Upper lobe of right lung (tissue), 1 donor: ENCODE data around the gene GP1BB. TPM values are rescaled to one million over a fixed set of nuclear protein-coding genes. Genes with fewer than 3 reads are reported as not detected.
"Not testable (repeated sequence)": the region's sequence is repeated elsewhere in the genome, so short reads cannot be mapped to it uniquely, and the experiment has no call there.

Experiments used
- ATAC-seq: fragments of 200-7000 bp; cut with Tn5 transposase; one replicate; pipeline ENCODE4 v1.9.1; 2020; ENCODE audit warnings: mild to moderate bottlenecking, moderate library complexity
- DNase-seq: peaks from one replicate; pipeline ENCODE4 v3.0.0-alpha.2; 2020
- H3K27ac ChIP-seq: fragments of 200-600 bp; one replicate; pipeline ENCODE4 v1.8.0; 2022
- H3K27me3 ChIP-seq: fragments of 200-600 bp; one replicate; pipeline ENCODE4 v1.8.0; 2022; ENCODE audit warnings: mild to moderate bottlenecking
- H3K36me3 ChIP-seq: fragments of 200-600 bp; one replicate; pipeline ENCODE4 v1.8.0; 2022
- H3K4me1 ChIP-seq: fragments of 200-600 bp; one replicate; pipeline ENCODE4 v1.8.0; 2022
- H3K4me3 ChIP-seq: fragments of 200-600 bp; one replicate; pipeline ENCODE4 v1.8.0; 2022; ENCODE audit warnings: mild to moderate bottlenecking
- H3K9me3 ChIP-seq: fragments of 200-600 bp; one replicate; pipeline ENCODE4 v1.8.0; 2022
- intact Hi-C: fragments of 100-400 bp; cut with DNase I; formaldehyde crosslinking; loops from one replicate; pipeline ENCODE4 v1.11.0; 2022
- long read RNA-seq: library from polyadenylated mRNA; unstranded; transcript quantifications from one replicate; pipeline ENCODE4 v2.0.0, GENCODE V29; 2021
- total RNA-seq: library from RNA; stranded (reverse); fragmentation: NEBNext Ultra II Directional; extraction: Animal tissue kit (Norgen Biotek cat#: 25700); gene quantifications from one replicate; pipeline ENCODE4 v1.2.1, GENCODE V29; 2021
- TF ChIP-seq, protein P1 (sequence below): fragments of 200-600 bp; IDR thresholded peaks from one replicate; pipeline ENCODE4 v1.8.0; 2022; ENCODE audit warnings: antibody characterized with exemption
- donor health status: DM: no; HTN: yes; CAD: no; lungs with severe emphysema.

GP1BB gene
- 1.3 TPM for total RNA-seq
- long read RNA-seq, transcript GP1BB-201 (2 exons, 1,553 nt): major isoform, 5 of 5 reads
- long read RNA-seq, partial matches to known transcripts: 0 of 5 reads
- long read RNA-seq, other reads (novel, unspliced or antisense): 0 of 5 reads

DNA sequence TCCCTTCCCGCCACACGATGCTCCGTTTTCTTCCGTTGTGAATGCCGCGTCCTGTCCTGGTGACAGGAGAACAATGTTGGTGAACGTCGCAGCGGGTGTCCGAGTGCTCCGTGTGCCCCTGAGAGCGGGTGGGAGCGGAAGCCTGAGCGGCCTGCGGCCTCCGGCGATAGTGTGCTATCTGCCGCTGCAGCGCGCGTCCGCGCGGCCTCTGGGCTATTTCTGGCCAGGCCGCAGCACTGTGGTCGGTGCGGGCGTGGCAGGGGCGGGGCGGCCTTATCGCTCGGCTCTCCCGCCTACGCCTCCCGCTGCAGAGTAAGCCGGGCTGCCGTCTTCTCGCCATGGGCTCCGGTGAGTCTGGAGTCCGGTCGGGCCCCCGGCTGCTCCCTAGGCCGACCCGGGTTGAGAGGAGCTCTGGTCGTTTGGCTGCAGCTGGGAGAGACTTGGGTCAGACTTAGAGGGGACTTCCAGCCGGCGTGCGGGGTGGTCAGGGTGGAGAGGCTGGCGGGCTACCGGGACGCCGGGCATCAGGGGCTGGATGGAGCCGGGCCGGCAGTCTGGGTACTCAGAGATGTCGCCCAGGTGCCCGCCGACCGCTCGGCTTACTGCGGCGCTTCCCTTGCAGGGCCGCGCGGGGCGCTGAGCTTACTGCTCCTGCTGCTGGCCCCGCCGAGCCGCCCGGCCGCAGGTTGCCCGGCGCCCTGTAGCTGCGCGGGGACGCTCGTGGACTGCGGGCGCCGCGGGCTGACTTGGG is at the start of gene GP1BB:
Gene GP1BB, plus strand, starts transcription at position 308 of the 751 bp plus-strand sequence. Its CDS starts 31 bp downstream, at position 339.
- H3K9me3 ChIP-seq: no peaks in the 10 kb centered on the region
- H3K27me3 ChIP-seq: peaks cover 17% of the 10 kb centered on the region
- peak within 1 kb of the TSS; percentile 21 for H3K4me3 ChIP-seq
- peaks cover 18% of the 10 kb centered on the region for H3K4me1 ChIP-seq
- TF ChIP-seq, protein P1, sequence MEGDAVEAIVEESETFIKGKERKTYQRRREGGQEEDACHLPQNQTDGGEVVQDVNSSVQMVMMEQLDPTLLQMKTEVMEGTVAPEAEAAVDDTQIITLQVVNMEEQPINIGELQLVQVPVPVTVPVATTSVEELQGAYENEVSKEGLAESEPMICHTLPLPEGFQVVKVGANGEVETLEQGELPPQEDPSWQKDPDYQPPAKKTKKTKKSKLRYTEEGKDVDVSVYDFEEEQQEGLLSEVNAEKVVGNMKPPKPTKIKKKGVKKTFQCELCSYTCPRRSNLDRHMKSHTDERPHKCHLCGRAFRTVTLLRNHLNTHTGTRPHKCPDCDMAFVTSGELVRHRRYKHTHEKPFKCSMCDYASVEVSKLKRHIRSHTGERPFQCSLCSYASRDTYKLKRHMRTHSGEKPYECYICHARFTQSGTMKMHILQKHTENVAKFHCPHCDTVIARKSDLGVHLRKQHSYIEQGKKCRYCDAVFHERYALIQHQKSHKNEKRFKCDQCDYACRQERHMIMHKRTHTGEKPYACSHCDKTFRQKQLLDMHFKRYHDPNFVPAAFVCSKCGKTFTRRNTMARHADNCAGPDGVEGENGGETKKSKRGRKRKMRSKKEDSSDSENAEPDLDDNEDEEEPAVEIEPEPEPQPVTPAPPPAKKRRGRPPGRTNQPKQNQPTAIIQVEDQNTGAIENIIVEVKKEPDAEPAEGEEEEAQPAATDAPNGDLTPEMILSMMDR: no peak
- H3K36me3 ChIP-seq: no peaks in the 10 kb centered on the region
- no peak for DNase-seq
- intact Hi-C loops: no loop called here
- no peak within 1 kb of the TSS for H3K27ac ChIP-seq
- peak; percentile 57 for ATAC-seq

DNA sequence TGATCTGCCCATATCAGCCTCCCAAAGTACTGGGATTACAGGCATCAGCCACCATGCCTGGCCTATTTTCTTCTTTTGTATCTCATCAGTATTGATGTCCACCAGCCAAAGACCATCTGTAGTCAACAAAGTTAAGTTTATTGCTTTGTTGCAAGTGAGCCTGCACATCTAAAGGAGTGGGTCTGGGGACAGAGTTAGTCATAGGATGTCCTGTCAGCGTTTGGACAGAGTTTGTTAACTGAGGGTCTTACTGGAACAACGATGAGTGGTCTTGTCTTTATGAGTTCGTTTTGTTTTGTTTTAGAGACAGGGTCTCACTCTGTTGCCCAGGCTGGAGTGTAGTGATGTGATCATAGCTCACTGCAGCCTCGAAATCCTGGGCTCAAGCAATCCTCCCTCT is 49.7 kb upstream of the GP1BB start:
- intact Hi-C loops: no loop called here
- H3K36me3 ChIP-seq: no peaks in the 10 kb centered on the region
- no peaks in the 10 kb centered on the region for H3K9me3 ChIP-seq

DNA sequence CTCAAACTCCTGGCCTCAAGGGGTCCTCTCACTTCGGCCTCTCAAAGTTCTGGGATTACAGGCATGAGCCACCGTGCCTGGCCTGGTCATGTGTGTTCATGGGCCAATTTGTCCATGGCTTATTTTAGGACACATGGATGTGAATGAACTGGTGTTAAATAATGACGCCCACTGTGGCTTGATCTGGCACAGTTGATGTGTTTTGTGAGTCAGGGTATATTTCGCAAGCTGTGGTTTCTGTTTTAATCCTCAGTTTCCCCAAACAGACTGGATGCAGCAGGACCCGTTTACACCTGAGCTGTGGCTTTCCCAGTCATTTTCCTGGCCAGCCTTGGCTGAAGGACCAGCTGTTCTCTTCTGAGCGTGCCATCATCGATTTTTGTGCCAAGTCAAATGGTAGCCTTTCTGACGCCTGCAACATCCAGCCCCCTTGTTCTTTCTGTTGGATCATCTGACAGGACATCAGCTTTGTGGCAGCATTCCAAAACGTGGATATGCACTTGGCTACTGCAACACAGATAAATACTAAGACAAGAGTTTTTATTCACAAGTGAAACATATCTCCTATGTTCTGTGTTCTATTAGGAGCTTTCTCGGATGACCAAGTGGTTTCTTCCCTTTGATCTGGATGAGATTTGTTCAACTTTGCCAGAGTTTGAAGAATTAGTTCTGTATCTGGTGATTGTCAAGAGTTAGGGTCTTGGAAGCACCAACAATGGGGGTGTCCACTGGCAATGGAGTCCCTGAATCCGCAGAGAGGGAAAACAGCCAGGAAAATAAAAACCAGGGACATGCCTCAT is 49.0 kb upstream of the GP1BB start:
- Histone ChIP-seq H3K4me3 (no peak overlapping the region), H3K27me3 (no peaks in the 10 kb centered on the region), H3K27ac (no peak overlapping the region), H3K4me1 (no peaks in the 10 kb centered on the region), H3K36me3 (no peaks in the 10 kb centered on the region), H3K9me3 (no peaks in the 10 kb centered on the region)
- ATAC-seq: no peak
- intact Hi-C loops: no loop called here
- TF ChIP-seq, protein P1: no peak
- DNase-seq: no peak

More for the DNA sequence above, 49.7 kb upstream of the GP1BB start:
- H3K27me3 ChIP-seq: no peaks in the 10 kb centered on the region
- no peaks in the 10 kb centered on the region for H3K4me1 ChIP-seq
- no peak overlapping the region for H3K4me3 ChIP-seq
- no peak for ATAC-seq
- H3K27ac ChIP-seq: no peak overlapping the region
- TF ChIP-seq, protein P1: no peak
- no peak for DNase-seq

DNA sequence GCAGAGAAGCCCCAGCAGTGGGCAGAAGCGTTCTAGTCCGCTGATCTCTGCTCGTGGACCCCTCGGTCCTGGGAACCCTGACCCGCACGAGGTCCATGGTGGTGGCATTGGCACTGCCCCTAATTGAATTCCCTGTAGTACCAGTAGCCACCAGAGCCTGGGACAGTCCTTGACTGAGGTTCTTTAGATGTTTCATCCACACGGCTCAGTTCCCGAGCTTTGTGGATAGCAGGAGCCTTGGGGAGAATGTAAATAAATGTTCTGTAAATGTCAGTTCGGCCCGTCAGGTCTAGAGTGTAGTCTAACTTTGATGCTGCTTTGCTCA is 48.4 kb upstream of the GP1BB start:
- no peaks in the 10 kb centered on the region for H3K9me3 ChIP-seq
- no peaks in the 10 kb centered on the region for H3K4me1 ChIP-seq
- no peak overlapping the region for H3K27ac ChIP-seq
- TF ChIP-seq, protein P1: no peak
- ATAC-seq: no peak
- H3K4me3 ChIP-seq: no peak overlapping the region
- intact Hi-C loops: no loop called here
- no peaks in the 10 kb centered on the region for H3K36me3 ChIP-seq
- no peaks in the 10 kb centered on the region for H3K27me3 ChIP-seq
- no peak for DNase-seq

GRCh38 chr22:19675428-19675827 is 47.9 kb upstream of the GP1BB start:
- Histone ChIP-seq H3K9me3 (no peaks in the 10 kb centered on the region), H3K4me3 (no peak overlapping the region), H3K4me1 (no peaks in the 10 kb centered on the region), H3K36me3 (no peaks in the 10 kb centered on the region), H3K27me3 (no peaks in the 10 kb centered on the region), H3K27ac (no peak overlapping the region)
- no peak for DNase-seq
- no peak for ATAC-seq
- TF ChIP-seq, protein P1: no peak
- intact Hi-C loops: no loop called here

GRCh38 chr22:19676437-19676836 is 46.9 kb upstream of the GP1BB start:
- DNase-seq, ATAC-seq, H3K4me3 ChIP-seq, H3K27ac ChIP-seq, H3K9me3 ChIP-seq, H3K27me3 ChIP-seq, H3K4me1 ChIP-seq, intact Hi-C loops, H3K36me3 ChIP-seq: not testable (repeated sequence)
